PC-3 (cell line): ENCODE measurements around the gene PAX2.

ENCODE experiments used
- CTCF ChIP-seq: fragments of 300-600 bp; sonication (generic); conservative IDR thresholded peaks from 2 replicates; pipeline ENCODE4 v1.5.1; 2017; ENCODE audit warnings: antibody characterized with exemption, low read depth, mild to moderate bottlenecking, low read length
- EZH2 ChIP-seq: fragments of 300-600 bp; sonication (generic); IDR thresholded peaks from one replicate; pipeline ENCODE4 v1.6.1; 2017; ENCODE audit warnings: antibody characterized with exemption, mild to moderate bottlenecking, low read length; ENCODE audit not compliant: unreplicated experiment

DNA sequence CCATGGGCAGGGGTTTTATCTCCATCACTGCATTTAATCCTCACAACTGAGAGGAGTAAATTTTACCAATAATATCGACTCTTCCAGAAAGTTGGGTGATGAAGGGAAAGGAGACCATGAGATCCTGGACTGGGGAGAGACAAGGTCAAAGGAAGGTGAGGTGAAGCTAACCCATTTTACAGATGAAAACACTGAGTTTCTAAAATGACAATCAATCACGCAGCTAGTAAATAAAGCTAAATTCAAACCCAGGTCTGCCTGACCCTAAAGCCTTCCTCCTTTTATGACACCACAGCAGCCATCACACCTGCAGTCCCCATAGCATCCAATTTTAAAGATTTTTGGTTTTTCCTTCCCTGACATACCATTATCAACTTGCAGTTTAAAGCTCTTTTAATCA, 103.4 kb downstream of the PAX2 start:
- TF ChIP-seq CTCF (no peak), EZH2 (no peak)
